Measurements from ENCODE around the gene MAEA.
A peak's percentile ranks its signal among the peaks of the same experiment; 100 is the strongest.
"Not testable (repeated sequence)": the region's sequence is repeated elsewhere in the genome, so short reads cannot be mapped to it uniquely, and the experiment has no call there.

The MAEA gene

DNA sequence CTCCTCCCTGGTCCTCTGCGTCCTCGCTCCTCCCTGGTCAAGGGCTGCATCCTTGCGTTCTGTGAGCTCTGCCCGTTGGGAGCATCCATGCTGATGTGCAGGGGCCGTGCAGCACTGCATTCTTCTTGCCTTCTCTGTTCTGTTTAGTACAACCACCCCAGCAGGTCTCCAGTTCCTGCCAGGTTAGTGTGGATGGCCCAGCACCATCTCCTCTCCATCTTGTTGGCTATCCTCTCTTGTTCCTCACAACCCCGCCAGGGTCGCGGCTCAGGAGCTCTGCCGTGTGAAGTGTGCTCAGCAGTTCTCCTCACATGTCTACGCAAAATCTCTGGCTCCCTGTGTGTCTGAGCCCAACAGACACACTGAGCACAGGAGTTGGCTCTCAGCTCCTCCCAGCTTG lies 10.4 kb upstream of the MAEA start:
- DNase-seq (ENCODE audit: low read depth, low spot score) = no peak

DNA sequence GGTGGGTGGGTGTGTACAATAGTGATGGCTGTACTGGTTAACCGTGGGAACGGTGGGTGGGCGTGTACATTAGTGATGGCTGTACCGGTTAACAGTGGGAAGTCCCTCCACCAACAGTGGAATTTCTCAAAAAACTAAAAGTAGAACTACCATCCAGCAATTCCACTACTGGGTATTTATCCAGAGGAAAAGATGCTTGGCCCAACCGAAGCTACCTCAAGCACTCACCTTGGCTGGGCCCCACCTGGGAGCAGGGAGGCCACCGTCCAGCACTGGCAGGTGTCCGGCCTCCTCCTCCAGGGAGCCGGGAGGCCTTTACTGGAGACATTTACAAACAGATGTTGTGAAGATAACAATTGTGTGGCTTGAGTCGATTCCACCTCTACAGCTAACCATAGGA lies 6.0 kb upstream of the MAEA start:
- no peak for DNase-seq (ENCODE audit: low read depth, low spot score)

DNA sequence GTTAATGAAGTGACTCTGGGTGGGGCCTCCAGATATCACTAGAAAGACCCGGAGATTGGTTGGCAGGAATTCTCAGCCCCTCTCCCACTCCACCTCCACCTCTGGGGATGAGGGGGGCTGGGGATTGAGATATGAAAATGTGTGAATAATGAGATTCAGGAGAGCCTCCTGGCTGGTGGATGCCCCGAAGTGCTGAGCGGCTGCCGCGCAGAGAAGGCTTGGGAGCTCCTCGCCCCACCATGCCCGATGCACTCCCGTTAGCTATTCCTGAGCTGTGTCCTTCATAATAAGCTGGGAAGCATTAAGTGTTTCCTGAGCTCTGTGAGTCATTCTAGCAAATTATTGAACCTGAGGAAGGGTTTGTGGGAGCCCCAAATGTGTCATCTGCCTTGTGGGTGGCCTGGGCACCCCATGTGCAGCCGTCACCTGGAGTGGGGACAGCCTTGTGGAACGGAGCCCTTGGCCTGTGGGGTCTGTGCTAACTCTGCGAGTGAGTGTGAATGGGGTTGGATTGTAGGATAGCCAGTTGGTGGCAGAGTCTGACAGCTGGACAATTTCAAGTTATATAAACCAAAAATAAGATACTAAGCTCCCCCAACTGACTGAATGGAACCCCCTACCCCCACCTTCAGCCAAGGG lies 4.4 kb upstream of the MAEA start:
- DNase-seq (ENCODE audit: low read depth, low spot score) = no peak

DNA sequence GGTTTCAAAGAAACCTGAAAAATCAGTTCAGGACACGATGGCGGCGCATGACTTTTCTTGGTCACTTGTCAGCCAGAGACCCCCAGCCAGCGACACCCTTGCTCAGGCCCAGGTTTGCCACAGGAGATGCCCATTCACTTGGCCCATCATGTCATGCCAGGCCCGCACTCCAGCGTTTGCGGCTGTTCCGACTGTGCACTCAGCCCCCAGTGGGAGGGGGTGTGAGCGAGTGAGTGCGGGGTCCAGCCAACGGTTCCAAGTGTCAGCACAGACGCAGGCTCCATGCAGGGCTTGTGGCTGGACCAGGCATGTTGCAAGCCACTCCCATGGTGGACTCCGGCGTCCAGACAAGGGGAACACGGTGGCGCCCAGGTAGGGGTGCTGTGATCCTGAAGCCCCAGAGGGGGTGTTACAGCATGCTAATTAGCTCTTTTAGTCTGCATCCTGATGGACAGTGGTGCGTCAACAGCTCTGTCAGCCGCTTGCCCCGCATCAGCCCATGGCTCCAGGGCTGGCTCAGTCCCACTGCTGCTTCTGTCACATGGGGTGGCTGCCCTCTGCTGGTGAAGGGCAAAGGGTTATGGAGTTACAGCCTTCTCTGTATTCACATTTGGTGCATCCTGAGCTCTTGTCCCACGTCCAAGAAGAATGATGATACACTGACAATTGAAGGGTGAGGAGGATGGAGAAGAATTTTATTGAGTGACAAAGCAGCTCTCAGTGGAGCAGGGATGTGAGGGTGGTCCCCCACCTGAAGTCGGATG lies 3.7 kb upstream of the MAEA start:
- DNase-seq (ENCODE audit: low read depth, low spot score) = peak; percentile 11

DNA sequence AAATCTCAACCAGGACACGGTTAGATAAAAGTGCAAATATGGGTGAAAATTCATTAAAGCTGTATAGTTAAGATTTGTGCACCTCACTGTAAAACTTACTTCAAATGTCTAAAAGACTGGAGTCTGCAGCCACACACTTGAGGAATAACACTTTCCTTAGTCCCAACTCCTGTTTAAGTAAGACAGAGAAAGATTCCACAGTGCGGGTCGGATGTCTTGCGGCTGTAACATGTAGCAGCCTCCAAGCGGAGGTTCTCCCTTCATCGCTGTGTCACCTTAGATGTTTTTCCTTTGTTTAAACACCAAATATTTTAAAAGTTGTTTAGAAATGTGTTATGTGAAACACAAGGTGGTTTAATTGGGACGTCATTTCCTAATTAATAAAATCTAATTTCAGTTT lies 905 bp upstream of the MAEA start:
- DNase-seq (ENCODE audit: low read depth, low spot score) = no peak

DNA sequence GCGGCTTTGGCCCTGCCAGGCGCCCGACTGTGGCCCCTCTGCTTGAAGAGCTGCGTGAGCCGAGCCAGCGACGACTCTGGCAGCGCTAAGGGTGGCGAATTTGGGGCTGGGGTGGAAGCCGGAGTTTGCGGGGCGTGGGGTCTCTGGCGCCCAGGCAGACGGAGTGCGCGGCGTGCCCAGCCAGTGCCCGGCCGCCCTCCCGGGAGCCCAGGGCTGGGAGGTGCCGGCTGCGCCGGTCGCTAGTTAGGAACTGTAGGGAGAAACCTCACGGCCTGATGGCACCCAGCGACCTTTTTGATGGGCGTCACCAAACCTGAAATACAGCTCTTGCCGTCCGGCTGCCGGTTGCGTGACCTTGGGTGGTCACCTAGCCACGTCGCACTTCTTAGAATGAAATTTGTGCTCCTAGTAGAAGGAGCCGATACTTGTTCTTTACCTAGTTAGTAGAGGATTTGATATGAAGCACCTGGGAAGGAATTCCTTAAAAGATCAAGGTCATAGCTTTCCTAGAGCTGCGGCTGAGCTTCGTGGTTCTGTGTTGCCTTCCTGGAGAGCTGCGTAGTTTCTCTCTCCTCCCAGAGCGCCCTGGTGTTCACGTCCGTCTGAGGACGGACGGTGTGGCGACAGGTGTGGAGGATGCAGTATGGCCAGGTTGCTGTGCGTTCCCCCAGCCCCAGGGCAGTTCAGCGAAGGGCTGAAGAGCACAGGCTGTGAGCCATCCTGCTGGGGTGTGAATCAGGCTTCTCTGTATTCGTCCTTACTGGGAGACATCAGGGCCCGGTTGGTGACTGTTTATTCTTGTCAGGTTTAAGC lies 680 bp downstream of the MAEA start:
- no peak for DNase-seq (ENCODE audit: low read depth, low spot score)

DNA sequence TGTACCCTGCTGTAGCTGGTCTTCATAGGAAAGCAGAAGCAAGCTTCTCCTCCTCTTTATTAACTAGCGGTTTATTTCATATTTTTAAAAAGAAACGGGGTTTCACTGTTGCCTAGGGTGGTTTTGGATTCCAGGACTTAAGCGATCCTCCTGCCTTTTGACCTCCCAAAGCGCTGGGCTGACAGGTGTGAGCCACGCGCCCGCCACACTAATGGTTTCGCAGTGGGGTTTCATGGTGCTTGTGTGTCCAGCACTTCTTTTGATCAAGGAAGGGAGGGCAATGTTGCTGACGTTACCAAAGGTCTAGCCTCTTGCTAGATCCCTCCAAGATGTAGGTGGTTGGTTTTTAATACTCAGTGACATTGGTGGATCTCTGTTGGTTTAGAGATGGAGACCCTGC lies 1.4 kb downstream of the MAEA start:
- no peak for DNase-seq (ENCODE audit: low read depth, low spot score)

DNA sequence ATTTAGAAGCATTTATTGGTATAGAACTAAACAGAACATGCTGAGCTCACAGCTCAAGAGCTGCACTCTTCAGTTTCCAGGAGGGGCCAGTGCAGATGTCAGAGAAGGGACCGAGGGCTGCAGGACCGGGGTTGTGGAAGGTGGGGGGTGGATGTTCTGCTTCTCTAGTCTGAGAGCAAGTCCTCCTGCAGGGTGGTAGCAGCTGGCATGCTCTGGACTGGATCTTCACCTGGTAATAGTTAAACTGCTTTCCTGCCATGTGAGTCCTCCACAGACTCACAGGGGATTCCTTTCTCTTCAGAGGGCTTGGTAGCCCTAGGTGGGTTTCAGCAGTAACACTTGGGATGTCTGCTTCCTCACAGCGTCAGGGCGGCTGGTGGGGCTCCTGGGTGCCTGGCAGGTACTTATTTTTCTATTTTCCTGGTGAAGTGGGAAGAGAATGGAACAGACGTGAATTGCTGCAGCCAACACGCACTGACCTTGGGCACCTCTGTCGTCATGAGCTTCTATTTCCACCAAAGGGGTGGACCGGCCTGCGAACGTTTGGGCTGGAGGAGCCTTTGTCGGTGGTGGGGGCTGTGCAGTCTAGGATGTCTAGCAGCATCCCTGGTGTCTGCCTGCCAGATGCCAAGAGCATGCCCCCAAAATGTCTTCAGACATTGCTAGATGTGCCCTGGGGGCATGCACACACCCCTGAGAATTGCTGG lies 2.5 kb downstream of the MAEA start:
- no peak for DNase-seq (ENCODE audit: low read depth, low spot score)

DNA sequence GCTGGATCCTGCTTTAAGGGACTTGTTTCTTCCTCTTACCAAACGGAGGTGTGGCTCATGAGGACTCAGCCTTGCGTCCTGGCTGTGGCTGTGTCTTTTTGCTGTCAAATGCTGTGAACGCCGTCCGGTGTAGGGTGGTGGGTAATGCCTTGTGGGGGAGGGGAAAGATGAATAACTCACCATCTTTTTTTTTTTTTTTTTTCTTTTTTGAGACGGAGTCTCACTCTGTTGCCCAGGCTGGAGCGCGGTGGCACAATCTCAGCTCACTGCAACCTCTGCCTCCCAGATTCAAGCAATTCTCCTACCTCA lies 3.0 kb downstream of the MAEA start:
- not testable (repeated sequence) for DNase-seq (ENCODE audit: low read depth, low spot score)

DNA sequence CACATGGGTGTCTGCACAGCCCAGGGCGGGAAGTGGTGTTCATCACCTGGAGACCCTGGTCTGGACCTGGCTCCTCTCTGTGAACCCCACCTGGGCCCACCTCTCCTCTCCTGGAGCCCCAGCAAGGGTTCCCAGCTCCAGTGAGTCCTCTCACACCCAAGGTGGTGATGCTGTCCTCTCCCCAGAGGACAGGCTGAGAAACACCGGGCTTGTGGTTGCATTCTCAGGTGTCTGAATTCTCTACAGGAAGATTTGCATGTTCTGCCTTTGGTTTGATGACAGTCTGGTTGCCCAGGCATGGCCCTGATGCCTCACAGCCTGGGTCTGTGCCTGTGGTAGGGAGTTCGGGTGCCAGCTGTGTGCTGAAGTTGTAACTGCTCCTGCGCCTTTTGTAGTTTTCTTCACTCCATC lies 3.8 kb downstream of the MAEA start:
- no peak for DNase-seq (ENCODE audit: low read depth, low spot score)

DNA sequence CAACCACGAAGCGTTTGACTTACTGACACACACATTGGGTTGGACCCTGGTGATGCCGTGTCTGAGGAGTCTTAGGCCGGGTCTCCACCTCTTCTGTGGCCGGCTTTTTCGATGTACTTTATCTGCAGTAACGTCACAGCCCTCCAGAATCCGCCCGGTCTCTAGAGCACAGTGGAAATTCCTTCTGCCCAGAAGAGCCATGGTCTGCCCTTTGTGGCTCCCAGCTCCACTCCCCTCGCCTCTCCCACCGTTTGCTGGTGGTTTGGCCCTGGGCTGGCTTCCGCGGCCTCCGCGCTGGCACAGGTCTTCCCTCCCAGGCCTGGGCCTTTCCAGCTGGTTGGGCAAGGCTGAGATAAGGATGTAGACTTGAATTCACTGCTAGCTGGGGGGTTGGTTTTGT lies 4.3 kb downstream of the MAEA start:
- DNase-seq (ENCODE audit: low read depth, low spot score) = no peak

DNA sequence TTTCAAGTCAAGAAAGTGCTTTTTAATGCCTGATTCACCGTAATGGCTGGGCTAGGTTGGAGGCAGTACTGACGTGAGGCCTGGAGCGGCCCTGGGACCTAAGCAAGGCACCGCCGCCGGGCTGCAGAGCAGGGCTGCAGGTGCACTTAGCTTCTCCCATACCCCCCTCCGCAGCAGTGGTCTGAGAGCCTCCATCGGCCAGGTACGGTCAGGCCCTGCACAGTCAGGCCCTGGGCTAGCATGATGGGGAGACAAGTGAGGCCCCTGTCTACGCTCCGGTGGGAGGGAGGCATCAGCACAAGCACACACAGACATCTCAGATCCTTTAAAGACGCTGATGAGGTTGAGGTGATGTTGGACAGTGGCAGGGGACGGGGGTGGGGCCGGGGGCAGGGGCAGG lies 4.7 kb downstream of the MAEA start:
- no peak for DNase-seq (ENCODE audit: low read depth, low spot score)

DNA sequence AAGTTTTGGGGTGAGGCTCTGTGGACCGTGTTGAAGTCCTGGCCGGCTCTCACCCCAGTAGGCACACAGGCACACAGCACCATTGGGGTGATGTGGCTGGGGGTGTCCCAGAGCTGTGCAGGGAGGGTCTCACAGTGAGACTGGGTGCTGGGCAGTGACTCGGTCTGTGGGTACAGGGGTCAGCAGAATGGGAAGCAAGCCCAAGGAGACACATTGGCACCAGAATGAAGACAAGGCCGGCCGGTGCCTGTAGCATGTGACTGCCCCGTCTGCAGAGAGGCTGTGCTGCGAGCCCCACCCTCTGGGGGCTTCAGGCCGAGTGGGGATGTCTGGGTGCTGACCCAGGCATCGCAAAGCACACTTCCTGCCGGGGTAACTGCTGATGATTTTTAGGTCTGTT lies 5.2 kb downstream of the MAEA start:
- DNase-seq (ENCODE audit: low read depth, low spot score) = no peak

DNA sequence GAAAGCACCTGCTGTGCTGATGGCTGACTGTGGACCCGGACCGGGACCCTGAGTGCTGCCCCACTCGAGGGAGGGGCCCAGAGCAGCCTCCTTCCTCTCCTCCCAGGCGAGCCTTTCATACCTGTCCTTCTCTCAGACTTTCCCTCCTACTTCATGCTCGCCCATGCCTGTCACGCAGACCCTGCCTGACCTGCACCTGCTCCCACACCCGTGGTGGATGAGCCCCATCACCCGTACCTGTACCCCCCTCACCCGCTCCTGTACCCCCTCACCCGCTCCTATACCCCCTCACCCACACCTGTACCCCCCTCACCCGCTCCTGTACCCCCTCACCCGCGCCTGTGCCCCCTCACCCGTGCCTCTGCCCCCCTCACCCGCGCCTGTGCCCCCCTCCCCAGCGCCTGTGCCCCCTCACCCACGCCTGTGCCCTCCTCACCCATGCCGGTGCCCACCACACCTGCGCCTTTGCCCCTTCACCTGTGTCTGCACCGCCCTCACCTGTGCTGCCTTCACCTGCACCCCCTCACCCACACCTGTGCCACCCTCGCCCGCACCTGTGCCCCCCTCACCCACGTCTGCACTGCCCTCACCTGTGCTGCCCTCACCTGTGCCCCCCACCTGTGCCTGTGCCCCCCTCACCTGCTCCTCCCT lies 5.8 kb downstream of the MAEA start:
- no peak for DNase-seq (ENCODE audit: low read depth, low spot score)

DNA sequence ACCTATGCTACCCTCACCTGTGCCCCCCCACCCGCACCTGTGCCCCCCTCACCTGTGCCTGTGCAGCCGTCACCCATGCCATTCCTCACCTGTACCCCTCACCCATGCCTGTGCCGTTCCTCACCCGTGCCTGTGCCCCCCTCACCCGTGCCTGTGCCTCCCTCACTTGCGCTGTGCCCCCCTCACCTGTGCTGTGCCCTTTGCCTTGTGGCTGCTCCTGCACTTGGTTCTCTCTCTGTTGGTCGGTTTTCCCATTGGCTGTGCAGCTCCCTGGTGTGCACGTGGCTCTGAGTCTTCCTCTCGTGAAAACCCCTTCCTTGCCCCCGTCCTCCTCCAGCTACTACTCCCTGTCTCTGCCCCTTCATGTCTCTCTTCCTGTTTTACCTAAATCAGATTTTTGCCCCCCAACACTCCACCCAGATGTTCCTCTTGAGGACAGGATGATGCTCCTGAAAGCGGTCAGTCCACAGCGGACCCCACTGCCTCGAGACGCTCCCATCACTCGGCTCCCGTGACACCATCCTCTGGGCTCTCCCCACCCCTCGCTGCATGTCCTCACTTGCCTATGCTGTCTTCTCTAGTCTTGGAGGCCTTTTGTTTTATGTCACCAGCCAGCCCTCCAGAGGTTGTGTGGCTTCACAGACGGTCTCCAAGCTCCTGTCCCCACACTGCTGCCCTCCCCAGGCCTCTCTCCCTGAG lies 6.8 kb downstream of the MAEA start:
- no peak for DNase-seq (ENCODE audit: low read depth, low spot score)

DNA sequence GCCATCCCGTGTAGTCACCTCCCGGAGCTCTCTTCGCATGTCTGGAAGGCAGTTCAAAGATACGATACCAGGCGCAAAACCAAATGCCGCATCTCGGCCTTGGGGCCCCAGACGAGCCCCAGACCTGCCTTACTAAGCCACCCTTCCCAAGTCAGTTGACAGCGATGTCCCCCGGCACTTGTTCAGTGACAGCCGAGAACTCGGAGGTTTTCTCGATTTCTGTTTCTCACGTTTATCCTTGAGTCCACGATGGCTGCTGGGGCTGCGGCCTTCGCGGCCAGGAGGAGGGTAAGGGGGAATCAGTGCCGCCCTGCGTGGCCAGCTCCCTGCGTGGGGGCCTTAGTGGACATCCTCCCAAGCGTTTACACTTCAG lies 7.3 kb downstream of the MAEA start:
- DNase-seq (ENCODE audit: low read depth, low spot score) = no peak

DNA sequence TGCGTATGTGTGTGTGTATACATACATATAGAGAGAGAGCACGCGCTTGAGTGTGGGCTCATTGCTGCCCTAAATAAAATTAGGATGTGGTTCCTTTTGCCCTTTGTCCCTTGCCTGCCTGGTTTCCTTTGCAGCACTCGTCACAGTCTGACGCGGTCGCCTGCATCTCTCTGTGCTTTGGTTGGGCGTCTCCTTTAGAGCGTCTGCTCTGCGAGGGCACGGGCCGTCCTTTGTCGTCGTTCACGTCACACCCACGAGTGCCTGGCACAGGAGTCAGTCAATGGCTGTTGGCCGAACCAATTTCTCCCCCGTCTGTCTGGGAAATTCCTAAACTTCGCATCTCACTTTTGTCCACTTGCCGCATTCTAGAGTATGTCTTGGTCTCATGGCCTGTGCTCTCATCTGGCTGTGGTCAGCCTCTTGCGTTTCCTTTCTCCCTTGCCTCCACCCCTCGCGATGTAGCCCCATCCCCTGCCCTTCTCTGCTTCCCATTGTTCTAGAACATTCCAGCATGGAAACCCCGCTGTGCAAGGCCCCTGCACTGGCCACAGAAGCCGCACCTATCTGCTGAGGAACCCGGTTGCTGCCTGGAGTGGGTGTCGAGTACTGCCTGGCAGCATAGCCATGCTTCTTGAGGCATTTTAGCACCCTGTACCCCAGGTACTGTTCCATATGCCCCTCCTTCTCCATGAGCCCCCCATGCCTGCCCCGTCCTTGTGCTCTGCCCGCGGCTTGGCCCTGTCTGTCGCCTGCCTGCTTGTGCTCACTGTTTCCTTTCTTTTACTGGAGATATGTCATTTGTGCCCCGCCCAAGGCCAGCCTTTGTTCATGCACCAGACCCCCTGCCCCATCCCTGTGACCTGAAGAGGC lies 8.0 kb downstream of the MAEA start:
- no peak for DNase-seq (ENCODE audit: low read depth, low spot score)

DNA sequence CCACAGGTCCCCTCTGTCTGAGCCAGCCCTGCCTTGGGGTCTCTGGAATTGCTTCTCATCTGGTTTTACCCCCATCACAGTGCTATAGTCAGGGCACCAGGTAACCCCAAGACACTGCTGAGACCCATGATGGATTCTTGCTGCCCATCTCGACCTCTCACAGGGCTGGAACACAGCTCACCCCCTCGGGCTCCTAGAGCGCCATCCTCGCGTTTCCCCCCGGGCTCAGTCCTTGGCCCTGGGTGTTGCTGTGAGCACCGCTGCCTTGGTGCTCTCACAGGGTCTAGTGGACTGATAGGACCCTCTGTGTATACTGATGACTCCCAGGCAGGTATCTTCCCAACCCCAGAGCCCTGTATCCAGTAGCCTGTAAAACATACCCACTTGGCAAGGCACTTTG lies 8.8 kb downstream of the MAEA start:
- DNase-seq (ENCODE audit: low read depth, low spot score) = no peak

DNA sequence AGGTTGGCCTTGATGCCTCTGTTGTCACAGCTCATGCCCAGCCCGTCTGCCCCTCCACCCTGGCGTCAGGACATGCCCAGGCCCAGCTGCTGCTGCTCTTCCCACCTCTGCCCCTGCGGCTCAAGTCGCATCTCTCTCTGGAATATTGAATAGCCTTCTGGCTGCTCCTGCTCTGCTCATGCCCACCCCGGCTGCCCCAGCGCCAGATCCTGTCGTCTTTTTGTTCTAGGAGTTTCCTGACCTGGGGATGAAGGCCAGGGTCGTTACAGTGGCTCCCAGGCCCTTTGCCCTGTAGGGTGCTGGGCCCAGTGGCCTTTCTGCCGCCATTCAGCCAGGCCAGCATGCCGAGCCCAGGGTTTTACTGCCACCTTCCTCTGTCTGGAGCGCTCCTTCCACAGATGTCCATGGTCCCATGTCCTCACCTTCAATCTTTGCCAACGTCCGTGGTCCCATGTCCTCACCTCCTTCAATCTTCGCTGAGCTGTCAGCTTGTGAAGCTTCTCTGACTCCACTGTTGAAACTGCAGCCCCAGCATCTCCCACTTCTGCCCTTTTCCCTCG lies 9.7 kb downstream of the MAEA start:
- no peak for DNase-seq (ENCODE audit: low read depth, low spot score)
